Measurements from ENCODE around the gene LNPEP. TPM values are rescaled to one million over a fixed set of nuclear protein-coding genes. Genes with fewer than 3 reads are reported as not detected.
A peak's percentile ranks its signal among the peaks of the same experiment; 100 is the strongest.

LNPEP gene
- total RNA-seq (2021) (4.7 to 6.4 TPM (median 5.2 TPM) in 3 replicates), Bru-seq, nascent RNA (percentile 55 among the genes with signal in this experiment)
- long read RNA-seq, experiment 1, full-length matches to known transcripts: 4 of 21 reads
- long read RNA-seq, experiment 1, partial matches to known transcripts: 1 of 21 reads
- long read RNA-seq, experiment 1, other reads (novel, unspliced or antisense): 16 of 21 reads
- long read RNA-seq, experiment 2, partial matches to known transcripts: 0 of 2 reads
- long read RNA-seq, experiment 2, other reads (novel, unspliced or antisense): 2 of 2 reads
- long read RNA-seq, experiment 3, partial matches to known transcripts: 1 of 1 reads
- long read RNA-seq, experiment 3, other reads (novel, unspliced or antisense): 0 of 1 reads

GRCh38 chr5:96935559-96936430, at the start of gene LNPEP:
TSS of gene LNPEP (plus strand) at chr5:96936080. CDS start at chr5:96936156, 76 bp downstream.
- peak within 1 kb of the TSS; percentile 99 for H3K27ac Mint-ChIP-seq
- H3K9me3 Mint-ChIP-seq: no peaks in the 10 kb centered on the region
- TF ChIP-seq ETV6 (CRISPR knock-in tag; IDR thresholded peaks at IDR 0.05) (peak; percentile 59; the same call in 1 of the 2 replicates), ZBTB21 (CRISPR knock-in tag; IDR thresholded peaks at IDR 0.05; ENCODE audit: borderline replicate concordance) (no peak), FOXP1 (CRISPR knock-in tag; IDR thresholded peaks at IDR 0.05; ENCODE audit: borderline replicate concordance) (no peak), ESRRA (CRISPR knock-in tag; IDR thresholded peaks at IDR 0.05; ENCODE audit: borderline replicate concordance) (peak; percentile 63; the same call in 1 of the 2 replicates), FOXK1 (CRISPR knock-in tag; IDR thresholded peaks at IDR 0.05) (0 out of 2 replicates have a peak, but pooled peaks have one; percentile 37), ZNF232 (CRISPR knock-in tag; IDR thresholded peaks at IDR 0.05) (no peak), KAT7 (CRISPR knock-in tag; IDR thresholded peaks at IDR 0.05; ENCODE audit: borderline replicate concordance) (peak; percentile 41; the same call in 1 of the 2 replicates), AR (CRISPR knock-in tag; IDR thresholded peaks at IDR 0.05) (no peak), CDX4 (CRISPR knock-in tag; IDR thresholded peaks at IDR 0.05; ENCODE audit: borderline replicate concordance) (no peak), ZNF121 (CRISPR knock-in tag; IDR thresholded peaks at IDR 0.05) (no peak), ZNF532 (CRISPR knock-in tag; IDR thresholded peaks at IDR 0.05; ENCODE audit: borderline replicate concordance) (no peak), PRDM15 (CRISPR knock-in tag; IDR thresholded peaks at IDR 0.05) (peak; percentile 99), FOXP4 (CRISPR knock-in tag; IDR thresholded peaks at IDR 0.05) (no peak; the same call in 1 of the 2 replicates), NR3C1 (CRISPR knock-in tag; conservative IDR thresholded peaks at IDR 0.05; ENCODE audit: low read depth) (no peak), ZBTB43 (CRISPR knock-in tag; IDR thresholded peaks at IDR 0.05) (0 out of 2 replicates have a peak, but pooled peaks have one; percentile 26), JAZF1 (CRISPR knock-in tag; IDR thresholded peaks at IDR 0.05) (no peak), IRF1 (CRISPR knock-in tag; IDR thresholded peaks at IDR 0.05) (no peak), ZNF219 (CRISPR knock-in tag; IDR thresholded peaks at IDR 0.05; ENCODE audit: borderline replicate concordance) (no peak)

More at GRCh38 chr5:96935559-96936430, at the start of gene LNPEP:
- Mint-ChIP-seq H3K36me3 (no peaks in the 10 kb centered on the region), H3K27me3 (ENCODE audit: low read depth) (peaks cover 15% of the 10 kb centered on the region), H3K4me1 (peaks cover 25% of the 10 kb centered on the region), H3K4me3 (peak within 1 kb of the TSS; percentile 96)
- ChIA-PET CTCF (interaction anchor here (0.5 to 1.5 kb wide), 9 partner anchors 15 to 207 kb away, joined by 3 to 6 read pairs (median 3); partner anchors contain the start of gene LIX1), POLR2A (interaction anchor here (0.9 to 1.1 kb wide), 4 partner anchors 67 to 221 kb away, joined by 3 to 4 read pairs (median 3); partner anchors contain the start of gene ERAP1)
- DNase-seq (ENCODE audit: low spot score): peak; percentile 98
- peak; percentile 84 for ATAC-seq

Data from WTC11 (cell line).